Osteoblast (primary cell): ENCODE data around the gene SAMD11. TPM values are rescaled to one million over a fixed set of nuclear protein-coding genes. Genes with fewer than 3 reads are reported as not detected.
A peak's percentile ranks its signal among the peaks of the same experiment; 100 is the strongest.

ENCODE experiments used
- DNase-seq: peaks from one replicate; pipeline ENCODE4 v3.0.0; 2011; ENCODE audit warnings: low spot score, mixed read lengths; ENCODE audit not compliant: insufficient read length; ENCODE audit errors: missing footprints
- H2AFZ ChIP-seq: 2 replicates; pipeline ENCODE4 v1.6.0; 2011; ENCODE audit warnings: mild to moderate bottlenecking, low read length
- H3K27ac ChIP-seq: 2 replicates; pipeline ENCODE4 v1.5.1; 2011; ENCODE audit warnings: mild to moderate bottlenecking, low read depth, low read length, moderate library complexity
- H3K27me3 ChIP-seq: 2 replicates; pipeline ENCODE4 v1.6.0; 2012; ENCODE audit warnings: mild to moderate bottlenecking, control low read depth, inconsistent platforms, low read length, moderate library complexity; ENCODE audit not compliant: insufficient read depth
- H3K36me3 ChIP-seq: 2 replicates; pipeline ENCODE4 v1.5.1; 2011; ENCODE audit warnings: mild to moderate bottlenecking, low read length, control low read depth, moderate library complexity; ENCODE audit not compliant: insufficient read depth
- H3K4me1 ChIP-seq: 2 replicates; pipeline ENCODE4 v1.5.1; 2011; ENCODE audit warnings: mild to moderate bottlenecking, low read length, control low read depth, moderate library complexity; ENCODE audit not compliant: insufficient read depth
- H3K4me2 ChIP-seq: 2 replicates; pipeline ENCODE4 v1.6.0; 2011; ENCODE audit warnings: mild to moderate bottlenecking, low read length; ENCODE audit not compliant: insufficient read depth
- H3K4me3 ChIP-seq: fragments of 200-600 bp; sonication (generic); 3 replicates; pipeline ENCODE4 v1.5.1; 2012; ENCODE audit warnings: mild to moderate bottlenecking, low read length, inconsistent platforms; ENCODE audit not compliant: insufficient read depth
- H3K79me2 ChIP-seq: 2 replicates; pipeline ENCODE4 v1.6.0; 2012; ENCODE audit warnings: mild to moderate bottlenecking, low read length, control low read depth, inconsistent platforms; ENCODE audit not compliant: insufficient read depth
- H3K9me3 ChIP-seq: 2 replicates; pipeline ENCODE4 v1.5.1; 2011; ENCODE audit warnings: low read depth, low read length, control low read depth
- H4K20me1 ChIP-seq: 2 replicates; pipeline ENCODE4 v1.6.0; 2012; ENCODE audit warnings: mild to moderate bottlenecking, low read length, control low read depth; ENCODE audit not compliant: insufficient read depth
- total RNA-seq: library from RNA; depleted of rRNA; stranded (reverse); fragments of >200 nt; gene quantifications from 2 replicates; pipeline ENCODE4 v1.2.3, GENCODE V29; 2012
- TF ChIP-seq, protein P1 (sequence below): IDR thresholded peaks from 2 replicates; pipeline ENCODE4 v1.5.1; 2011; ENCODE audit warnings: mild to moderate bottlenecking, low read depth, low read length, moderate library complexity; ENCODE audit errors: extremely low read depth

Gene SAMD11
- total RNA-seq, 1 donor: 8.3 TPM

DNA sequence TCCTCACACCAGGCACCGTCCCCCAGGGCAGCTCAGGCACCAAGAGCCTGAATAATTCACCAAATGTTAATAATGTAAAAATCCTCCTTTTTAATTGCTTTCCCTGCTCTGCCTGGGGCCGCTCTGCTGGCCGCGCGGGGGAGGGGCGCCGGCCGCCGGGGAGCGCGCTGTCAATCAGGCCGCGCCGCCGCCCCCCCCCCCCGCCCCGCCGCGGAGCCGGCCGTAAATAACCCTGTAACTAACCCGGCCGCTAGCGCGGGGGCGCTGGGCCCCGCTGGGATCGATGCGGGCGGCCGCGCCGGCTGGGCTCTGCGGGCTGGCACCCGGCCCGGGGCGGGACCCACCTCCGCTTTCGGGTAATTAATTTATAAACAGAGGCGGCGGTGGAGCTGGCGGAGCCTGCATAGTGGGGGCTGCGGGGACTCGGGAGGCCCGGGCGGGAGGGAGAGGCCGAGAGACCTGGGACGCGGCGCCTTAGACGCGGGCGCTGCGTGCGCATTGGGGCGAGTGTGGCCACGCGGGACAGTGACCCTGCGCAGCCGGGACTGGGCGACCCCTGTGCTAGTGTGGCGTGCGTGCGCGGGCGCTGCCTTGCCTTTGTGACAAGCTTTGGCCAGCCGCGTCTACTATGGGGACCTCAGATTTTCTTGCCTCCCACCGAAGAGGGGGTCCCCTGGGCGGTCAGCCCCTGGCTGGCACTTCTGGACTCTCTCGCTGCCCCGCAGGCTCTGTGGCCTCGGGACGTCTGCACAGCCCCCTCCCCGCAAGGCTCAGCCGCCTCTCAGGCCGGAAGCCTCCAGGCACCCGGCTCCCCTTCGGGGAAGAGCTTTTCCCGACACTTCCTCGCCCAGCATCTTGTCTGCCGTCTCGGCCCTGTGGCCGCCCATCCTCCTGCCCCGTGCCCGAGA lies 16.6 kb downstream of the SAMD11 start:
- peak overlapping the region; percentile 56 for H3K4me3 ChIP-seq
- H3K79me2 ChIP-seq: no peaks in the 10 kb centered on the region
- peak overlapping the region; percentile 71 for H3K4me2 ChIP-seq
- TF ChIP-seq, protein P1, sequence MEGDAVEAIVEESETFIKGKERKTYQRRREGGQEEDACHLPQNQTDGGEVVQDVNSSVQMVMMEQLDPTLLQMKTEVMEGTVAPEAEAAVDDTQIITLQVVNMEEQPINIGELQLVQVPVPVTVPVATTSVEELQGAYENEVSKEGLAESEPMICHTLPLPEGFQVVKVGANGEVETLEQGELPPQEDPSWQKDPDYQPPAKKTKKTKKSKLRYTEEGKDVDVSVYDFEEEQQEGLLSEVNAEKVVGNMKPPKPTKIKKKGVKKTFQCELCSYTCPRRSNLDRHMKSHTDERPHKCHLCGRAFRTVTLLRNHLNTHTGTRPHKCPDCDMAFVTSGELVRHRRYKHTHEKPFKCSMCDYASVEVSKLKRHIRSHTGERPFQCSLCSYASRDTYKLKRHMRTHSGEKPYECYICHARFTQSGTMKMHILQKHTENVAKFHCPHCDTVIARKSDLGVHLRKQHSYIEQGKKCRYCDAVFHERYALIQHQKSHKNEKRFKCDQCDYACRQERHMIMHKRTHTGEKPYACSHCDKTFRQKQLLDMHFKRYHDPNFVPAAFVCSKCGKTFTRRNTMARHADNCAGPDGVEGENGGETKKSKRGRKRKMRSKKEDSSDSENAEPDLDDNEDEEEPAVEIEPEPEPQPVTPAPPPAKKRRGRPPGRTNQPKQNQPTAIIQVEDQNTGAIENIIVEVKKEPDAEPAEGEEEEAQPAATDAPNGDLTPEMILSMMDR: no peak
- H3K36me3 ChIP-seq: peaks cover 6% of the 10 kb centered on the region
- peaks cover 28% of the 10 kb centered on the region for H3K4me1 ChIP-seq
- no peaks in the 10 kb centered on the region for H4K20me1 ChIP-seq
- DNase-seq: peak; percentile 99
- H3K9me3 ChIP-seq: no peaks in the 10 kb centered on the region
- H3K27me3 ChIP-seq: no peaks in the 10 kb centered on the region
- H3K27ac ChIP-seq: no peak overlapping the region
- H2AFZ ChIP-seq: no peak overlapping the region

DNA sequence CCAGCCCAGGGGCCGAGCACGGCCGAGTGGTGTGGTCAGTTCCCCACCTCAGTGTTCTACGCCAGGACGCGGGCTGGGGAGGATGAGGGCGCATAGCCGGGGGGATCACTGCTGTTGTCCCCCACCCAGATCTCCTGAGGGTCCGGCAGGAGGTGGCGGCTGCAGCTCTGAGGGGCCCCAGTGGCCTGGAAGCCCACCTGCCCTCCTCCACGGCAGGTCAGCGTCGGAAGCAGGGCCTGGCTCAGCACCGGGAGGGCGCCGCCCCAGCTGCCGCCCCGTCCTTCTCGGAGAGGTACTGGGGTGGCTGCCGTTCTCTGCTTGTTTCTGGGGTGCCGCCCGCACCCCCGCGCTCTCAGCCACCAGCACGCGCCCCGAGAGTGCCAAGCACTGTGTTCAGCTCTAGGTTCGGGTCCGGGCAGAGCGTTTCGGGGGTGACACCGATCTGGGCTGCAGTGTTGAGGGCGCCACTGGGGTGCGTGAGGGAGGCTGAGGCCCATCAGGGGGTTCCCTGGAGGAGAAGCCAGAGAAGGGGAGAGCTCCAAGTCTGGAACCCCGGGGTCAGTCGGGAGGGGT lies 17.4 kb downstream of the SAMD11 start:
- H3K4me1 ChIP-seq: peaks cover 28% of the 10 kb centered on the region
- peak overlapping the region; percentile 56 for H3K4me3 ChIP-seq
- no peaks in the 10 kb centered on the region for H3K9me3 ChIP-seq
- no peaks in the 10 kb centered on the region for H3K27me3 ChIP-seq
- peaks cover 12% of the 10 kb centered on the region for H3K36me3 ChIP-seq
- H3K79me2 ChIP-seq: no peaks in the 10 kb centered on the region
- no peaks in the 10 kb centered on the region for H4K20me1 ChIP-seq
- H3K27ac ChIP-seq: no peak overlapping the region
- TF ChIP-seq, protein P1: no peak
- H2AFZ ChIP-seq: no peak overlapping the region
- peak overlapping the region; percentile 71 for H3K4me2 ChIP-seq
- DNase-seq: no peak

DNA sequence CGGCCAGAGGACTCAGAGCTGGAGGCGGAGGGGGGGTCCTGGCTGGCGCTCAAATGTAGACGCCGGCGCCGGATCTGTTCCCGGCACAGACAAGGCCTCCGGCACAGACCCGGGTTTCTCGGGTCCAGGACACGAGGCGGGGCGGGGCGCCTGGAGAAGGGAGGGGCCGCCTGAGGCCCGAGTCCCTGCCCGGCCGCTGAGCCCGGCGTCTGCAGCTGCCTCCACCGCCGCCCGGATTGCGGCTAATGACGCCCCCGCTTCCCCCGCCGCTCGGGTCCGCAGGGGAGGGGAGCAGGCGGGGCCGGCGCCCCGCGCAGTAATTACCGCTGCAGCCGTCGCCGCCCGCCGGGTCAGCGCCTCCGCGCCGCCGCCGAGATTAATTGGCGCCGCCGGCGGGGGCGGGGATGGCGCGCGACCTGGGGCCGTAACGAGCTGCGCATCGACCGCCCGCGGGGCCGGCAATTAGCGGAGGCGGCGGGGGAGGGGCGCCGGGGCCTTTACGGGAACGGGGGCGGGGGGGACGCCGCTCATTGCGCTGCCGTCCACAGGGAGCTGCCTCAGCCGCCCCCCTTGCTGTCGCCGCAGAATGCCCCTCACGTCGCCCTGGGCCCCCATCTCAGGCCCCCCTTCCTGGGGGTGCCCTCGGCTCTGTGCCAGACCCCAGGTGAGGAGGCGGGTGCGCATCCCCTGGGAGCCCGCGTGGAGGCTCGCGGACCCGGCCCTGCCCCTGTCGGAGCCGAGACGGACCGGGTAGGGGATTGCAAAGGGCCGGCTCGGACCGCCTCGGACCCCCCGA lies 18.1 kb downstream of the SAMD11 start:
- Histone ChIP-seq H3K9me3 (no peaks in the 10 kb centered on the region), H3K27me3 (no peaks in the 10 kb centered on the region), H3K36me3 (peaks cover 13% of the 10 kb centered on the region), H3K4me2 (peak overlapping the region; percentile 71), H3K79me2 (no peaks in the 10 kb centered on the region), H3K4me3 (peak overlapping the region; percentile 33), H3K4me1 (peaks cover 28% of the 10 kb centered on the region), H4K20me1 (no peaks in the 10 kb centered on the region), H2AFZ (no peak overlapping the region), H3K27ac (no peak overlapping the region)
- TF ChIP-seq, protein P1: no peak
- DNase-seq: peak; percentile 100
